A673 (cell line): ENCODE data around the gene ZNF234.

Source experiments
- CTCF ChIP-seq: fragments of 300-800, 200-600 bp; sonication (generic); conservative IDR thresholded peaks from 2 replicates; pipeline ENCODE4 v1.5.1; 2017; ENCODE audit warnings: low read depth, mild to moderate bottlenecking, antibody characterized with exemption, low read length, moderate library complexity, mixed read lengths
- EZH2 ChIP-seq: fragments of 200-600 bp; sonication (generic); IDR thresholded peaks from 2 replicates; pipeline ENCODE4 v1.6.1; 2017; ENCODE audit warnings: borderline replicate concordance, low read depth, mild to moderate bottlenecking, mixed read lengths, antibody characterized with exemption, low read length; ENCODE audit not compliant: poor library complexity, severe bottlenecking

GRCh38 chr19:44151491-44151890 lies 10.1 kb downstream of the ZNF234 start:
- TF ChIP-seq CTCF (no peak), EZH2 (no peak)
